A549 (cell line): Measurements from ENCODE around the gene ZNF655. TPM values are rescaled to one million over a fixed set of nuclear protein-coding genes. Genes with fewer than 3 reads are reported as not detected.

ENCODE experiments used
- ATAC-seq, 2 experiments: fragments of 200-7000 bp in 1 of 2; fragments of >200 bp in 1 of 2; cut with Nextera tagmentation in 1 of 2; cut with Tn5 transposase in 1 of 2; 3 replicates each; pipeline versions ENCODE4 v1.8.0 to v1.9.1; 2018 to 2020; ENCODE audit warnings: mild to moderate bottlenecking in 1 of 2, moderate library complexity in 1 of 2
- CTCF ChIA-PET: fragments of 300-600 bp; sonication (Branson Sonifier 250); formaldehyde crosslinking; extraction: SDS; loops from one replicate; lab custom pipeline; 2021; ENCODE audit warnings: antibody characterized with exemption, inconsistent platforms; lab: Yijun Ruan, JAX
- POLR2A ChIA-PET: fragments of 350-600 bp; formaldehyde crosslinking; extraction: SDS; loops from one replicate; lab custom pipeline; 2021; ENCODE audit warnings: antibody characterized with exemption, inconsistent platforms; lab: Yijun Ruan, JAX
- DNase-seq, 2 experiments: peaks; one replicate each; pipeline versions ENCODE4 v3.0.0 to v3.0.0-alpha.2; 2011 to 2016; ENCODE audit warnings: low read depth in 1 of 2, low spot score in 1 of 2
- FAIRE-seq: peaks from 2 replicates; lab custom pipeline; 2011; peaks lifted over from hg19 to GRCh38; lab: Jason Lieb, UNC
- H3K27ac ChIP-seq, 2 experiments: fragments of >200 bp; sonication (Bioruptor Twin); formaldehyde crosslinking; 3 replicates each; pipeline ENCODE4 v1.5.1; 2016 to 2017
- H3K4me1 ChIP-seq: fragments of >200 bp; sonication (Bioruptor Twin); formaldehyde crosslinking; 3 replicates; pipeline ENCODE4 v1.6.1; 2016
- H3K4me2 ChIP-seq: fragments of >200 bp; sonication (Bioruptor Twin); formaldehyde crosslinking; 3 replicates; pipeline ENCODE4 v1.6.1; 2016
- H3K4me3 ChIP-seq: fragments of >200 bp; sonication (Bioruptor Twin); formaldehyde crosslinking; 3 replicates; pipeline ENCODE4 v1.5.1; 2016
- H3K9me3 ChIP-seq: fragments of >200 bp; sonication (Bioruptor Twin); formaldehyde crosslinking; 3 replicates; pipeline ENCODE4 v1.6.1; 2016
- CEBPB ChIP-seq, 2 experiments: fragments of >200 bp in 1 of 2; sonication (Bioruptor Twin) in 1 of 2; formaldehyde crosslinking in 1 of 2; IDR thresholded peaks; 2 replicates each; pipeline ENCODE4 v1.6.1; 2012 to 2016
- CTCF ChIP-seq: fragments of >200 bp; sonication (Bioruptor Twin); formaldehyde crosslinking; IDR thresholded peaks from 3 replicates; pipeline ENCODE4 v1.5.1; 2016
- E2F6 ChIP-seq: IDR thresholded peaks from 2 replicates; pipeline ENCODE4 v1.6.1; 2012; ENCODE audit warnings: low read depth, borderline replicate concordance
- ELK1 ChIP-seq: fragments of 150-350 bp; IDR thresholded peaks from 2 replicates; pipeline ENCODE4 v1.6.1; 2014; ENCODE audit warnings: low read depth, mild to moderate bottlenecking, low read length
- EP300 ChIP-seq, 2 experiments: fragments of >200 bp; sonication (Bioruptor Twin); formaldehyde crosslinking; IDR thresholded peaks; 2 replicates in 1 of 2; 3 replicates in 1 of 2; pipeline ENCODE4 v1.6.1; 2016 to 2017
- ESRRA ChIP-seq: fragments of 150-350 bp; IDR thresholded peaks from 2 replicates; pipeline ENCODE4 v1.6.1; 2014; ENCODE audit warnings: mild to moderate bottlenecking, low read length, borderline replicate concordance
- FOSL2 ChIP-seq, 2 experiments: fragments of 450-650 bp in 1 of 2; fragments of >200 bp in 1 of 2; sonication (Bioruptor Twin) in 1 of 2; formaldehyde crosslinking; IDR thresholded peaks; 2 replicates each; pipeline versions ENCODE4 v1.5.0 to v1.6.1; 2016 to 2020; ENCODE audit warnings: mild to moderate bottlenecking in 1 of 2, moderate library complexity in 1 of 2
- HEYL ChIP-seq: fragments of 250-450 bp; sonication (Bioruptor Pico); IDR thresholded peaks from 2 replicates; pipeline ENCODE4 v1.8.0; 2021; ENCODE audit warnings: mild to moderate bottlenecking, moderate library complexity
- HOXA7 ChIP-seq: fragments of 250-450 bp; sonication (Bioruptor Pico); IDR thresholded peaks from 2 replicates; pipeline ENCODE4 v1.5.0; 2020; ENCODE audit warnings: mild to moderate bottlenecking, moderate library complexity
- JUN ChIP-seq, 2 experiments: fragments of >200 bp; sonication (Bioruptor Twin); formaldehyde crosslinking; IDR thresholded peaks; 2 replicates in 1 of 2; 3 replicates in 1 of 2; pipeline ENCODE4 v1.6.1; 2016 to 2017
- KDM1A ChIP-seq: fragments of 200-600 bp; sonication (generic); IDR thresholded peaks from 2 replicates; pipeline ENCODE4 v1.6.1; 2016; ENCODE audit warnings: low read depth, mild to moderate bottlenecking
- KDM5A ChIP-seq: fragments of 200-600 bp; sonication (generic); IDR thresholded peaks from 2 replicates; pipeline ENCODE4 v1.6.1; 2016; ENCODE audit warnings: antibody characterized with exemption, mild to moderate bottlenecking
- MAFK ChIP-seq: fragments of 450-650 bp; IDR thresholded peaks from 2 replicates; pipeline ENCODE4 v1.6.1; 2014; ENCODE audit not compliant: partially characterized antibody
- MAX ChIP-seq: IDR thresholded peaks from 2 replicates; pipeline ENCODE4 v1.6.1; 2012
- NPAS2 ChIP-seq: fragments of 250-450 bp; sonication (Bioruptor Pico); IDR thresholded peaks from 2 replicates; pipeline ENCODE4 v1.8.0; 2022; ENCODE audit warnings: mild to moderate bottlenecking, moderate library complexity, borderline replicate concordance
- NR3C1 ChIP-seq: fragments of >200 bp; sonication (Bioruptor Twin); formaldehyde crosslinking; IDR thresholded peaks from 3 replicates; pipeline ENCODE4 v1.6.1; 2017
- PBX3 ChIP-seq: IDR thresholded peaks from 2 replicates; pipeline ENCODE4 v1.6.1; 2012
- POLR2A ChIP-seq: IDR thresholded peaks from 2 replicates; pipeline ENCODE4 v1.6.1; 2012; ENCODE audit warnings: mild to moderate bottlenecking, low read length
- RAD21 ChIP-seq, 2 experiments: fragments of >200 bp in 1 of 2; sonication (Bioruptor Twin) in 1 of 2; formaldehyde crosslinking in 1 of 2; IDR thresholded peaks in 1 of 2; conservative IDR thresholded peaks in 1 of 2; 2 replicates in 1 of 2; 3 replicates in 1 of 2; pipeline ENCODE4 v1.6.1; 2012 to 2018; ENCODE audit warnings: inconsistent platforms in 1 of 2
- RARB ChIP-seq: fragments of 250-450 bp; sonication (Bioruptor Pico); IDR thresholded peaks from 2 replicates; pipeline ENCODE4 v1.8.0; 2021; ENCODE audit warnings: mild to moderate bottlenecking, moderate library complexity
- REST ChIP-seq: fragments of 200-600 bp; sonication (generic); IDR thresholded peaks from 2 replicates; pipeline ENCODE4 v1.6.1; 2016; ENCODE audit warnings: antibody characterized with exemption, mild to moderate bottlenecking, moderate library complexity
- RFX5 ChIP-seq: fragments of 450-650 bp; IDR thresholded peaks from 2 replicates; pipeline ENCODE4 v1.7.1; 2014; ENCODE audit warnings: antibody characterized with exemption, mild to moderate bottlenecking, moderate library complexity
- RNF2 ChIP-seq: fragments of 200-600 bp; sonication (generic); IDR thresholded peaks from 2 replicates; pipeline ENCODE4 v1.6.1; 2016; ENCODE audit warnings: low read depth, mild to moderate bottlenecking, antibody characterized with exemption, moderate library complexity, borderline replicate concordance
- TFCP2L1 ChIP-seq: fragments of 250-450 bp; sonication (Bioruptor Pico); IDR thresholded peaks from 2 replicates; pipeline ENCODE4 v1.5.0; 2021; ENCODE audit warnings: mild to moderate bottlenecking
- TP53 ChIP-seq: fragments of 250-450 bp; sonication (Bioruptor Pico); IDR thresholded peaks from 2 replicates; pipeline ENCODE4 v1.5.0; 2021; ENCODE audit warnings: mild to moderate bottlenecking, moderate library complexity
- ZFP36 ChIP-seq: fragments of 450-650 bp; IDR thresholded peaks from 2 replicates; pipeline ENCODE4 v1.6.1; 2014; ENCODE audit warnings: borderline replicate concordance; ENCODE audit not compliant: partially characterized antibody
- ZNF302 ChIP-seq: fragments of 250-450 bp; sonication (Bioruptor Pico); IDR thresholded peaks from 2 replicates; pipeline ENCODE4 v1.9.0; 2021; ENCODE audit warnings: inconsistent platforms, mild to moderate bottlenecking, moderate library complexity
- WGBS: methylation state at CpG from one replicate; pipeline ENCODE4 v1.1.6; 2017; ENCODE audit errors: missing lambda C conversion rate; 5-methylcytosine and 5-hydroxymethylcytosine counted together
- polyA plus RNA-seq, 4 experiments: library from polyadenylated mRNA; depleted of rRNA in 3 of 4; stranded (reverse); fragments of >200 nt; fragmentation: RNase III in 1 of 4; extraction: RNeasy Plus Mini Kit Qiagen cat#74134 plus additional on column Dnase treatment in 1 of 4; gene quantifications; 2 replicates in 3 of 4; 3 replicates in 1 of 4; pipeline ENCODE4 v1.2.3, GENCODE V29; 2011 to 2017

ZNF655 gene
- polyA plus RNA-seq, 2 of the 4 experiments (the other 2 are of a cell fraction), result 56.5 to 85.1 TPM

- DNase-seq (no peak), FAIRE-seq (no peak), ATAC-seq (no peak)
- ChIA-PET CTCF (no interaction called here), POLR2A (interaction anchor here (1.0 kb wide), 1 partner anchor 10 kb away, joined by 3 read pairs; the partner anchor contains the start of gene FAM200A)
- Histone ChIP-seq H3K4me2 (peak overlapping the region; percentile 74), H3K27ac (peak overlapping the region; percentile 59 to 96), H3K4me3 (peak overlapping the region; percentile 17; the same call in 2 of the 3 replicates), H3K4me1 (peaks cover 55% of the 10 kb centered on the region), H3K9me3 (no peaks in the 10 kb centered on the region)
- WGBS, result 50% methylated on average over 9 of the region's 9 CpGs
- TF ChIP-seq E2F6 (no peak), NR3C1 (no peak), RFX5 (no peak)
These were observed 3.8 kb downstream of the ZNF655 start for GRCh38 chr7:99562114-99562784.

GRCh38 chr7:99562832-99563231 is 4.4 kb downstream of the ZNF655 start:
- 0% methylated on average over 2 of the region's 2 CpGs for WGBS
- ChIA-PET CTCF (interaction anchor here (1.4 kb wide), 1 partner anchor 18 kb away, joined by 5 read pairs; no protein-coding TSS in a partner anchor), POLR2A (interaction anchor here (1.0 kb wide), 1 partner anchor 11 kb away, joined by 3 read pairs; the partner anchor contains the start of gene FAM200A)
- FAIRE-seq (peak; percentile 98), ATAC-seq (peak; percentile 76 to 81), DNase-seq (peak; percentile 96 to 97)
- peak overlapping the region; percentile 17; the same call in 2 of the 3 replicates for H3K4me3 ChIP-seq
- peak overlapping the region; percentile 73 to 96 for H3K27ac ChIP-seq
- peaks cover 53% of the 10 kb centered on the region for H3K4me1 ChIP-seq
- peak overlapping the region; percentile 74 for H3K4me2 ChIP-seq
- no peaks in the 10 kb centered on the region for H3K9me3 ChIP-seq
- TF ChIP-seq MAFK, result peak; percentile 64
- no peak for TF ChIP-seq KDM1A
- no peak for TF ChIP-seq RNF2
- TF ChIP-seq TFCP2L1, result no peak
- no peak for TF ChIP-seq HOXA7 (CRISPR knock-in tag)
- no peak for TF ChIP-seq REST
- no peak for TF ChIP-seq TP53 (CRISPR knock-in tag)
- TF ChIP-seq KDM5A, result no peak
- no peak for TF ChIP-seq CTCF
- no peak for TF ChIP-seq RARB
- no peak for TF ChIP-seq ELK1
- TF ChIP-seq RAD21 (conservative IDR thresholded peaks at IDR 0.05 in 1 of 2, IDR thresholded peaks at IDR 0.05 in 1 of 2), result peak in 1 of 2 experiments; percentile 11; a peak in 1 of 5 replicates
- TF ChIP-seq CEBPB (IDR thresholded peaks at IDR 0.05), result peak in 1 of 2 experiments; percentile 74; a peak in 2 of 4 replicates
- no peak for TF ChIP-seq POLR2A
- no peak for TF ChIP-seq NPAS2
- TF ChIP-seq EP300 (IDR thresholded peaks at IDR 0.05), result peak in 1 of 2 experiments; percentile 34; a peak in 1 of 5 replicates
- TF ChIP-seq PBX3, result peak; percentile 72
- peak; percentile 92 for TF ChIP-seq MAX
- TF ChIP-seq FOSL2 (IDR thresholded peaks at IDR 0.05), result peak; percentile 99
- TF ChIP-seq FOSL2 (CRISPR knock-in tag; IDR thresholded peaks at IDR 0.05), result peak; percentile 100
- no peak for TF ChIP-seq ESRRA
- no peak for TF ChIP-seq ZNF302 (CRISPR knock-in tag)
- no peak for TF ChIP-seq HEYL (CRISPR knock-in tag)
- TF ChIP-seq JUN (IDR thresholded peaks at IDR 0.05), result peak; percentile 63 to 79; a peak in 4 of 5 replicates
- no peak for TF ChIP-seq ZFP36
